ENCODE data around the gene NOS1.

Gene NOS1

DNA sequence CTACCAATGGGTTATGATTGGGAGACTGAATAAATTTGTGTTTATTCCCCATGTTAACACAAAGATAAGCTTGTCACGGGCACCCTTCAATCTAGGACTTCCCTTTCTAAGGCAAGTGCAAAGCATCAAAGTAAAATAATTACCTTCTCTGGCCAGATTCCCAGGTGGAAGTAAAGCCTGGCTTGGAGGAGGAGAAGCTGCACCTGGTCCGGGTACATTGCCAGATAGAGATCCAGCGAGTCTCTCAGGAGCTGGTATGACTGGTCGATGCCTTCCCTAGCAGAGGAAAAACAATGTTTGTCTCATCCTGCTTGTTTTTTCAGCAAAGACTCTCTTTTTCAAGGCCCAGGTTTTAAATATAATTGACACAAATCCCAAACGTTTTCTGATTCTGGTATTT, 196.1 kb downstream of the NOS1 start:
- no peak for DNase-seq

DNA sequence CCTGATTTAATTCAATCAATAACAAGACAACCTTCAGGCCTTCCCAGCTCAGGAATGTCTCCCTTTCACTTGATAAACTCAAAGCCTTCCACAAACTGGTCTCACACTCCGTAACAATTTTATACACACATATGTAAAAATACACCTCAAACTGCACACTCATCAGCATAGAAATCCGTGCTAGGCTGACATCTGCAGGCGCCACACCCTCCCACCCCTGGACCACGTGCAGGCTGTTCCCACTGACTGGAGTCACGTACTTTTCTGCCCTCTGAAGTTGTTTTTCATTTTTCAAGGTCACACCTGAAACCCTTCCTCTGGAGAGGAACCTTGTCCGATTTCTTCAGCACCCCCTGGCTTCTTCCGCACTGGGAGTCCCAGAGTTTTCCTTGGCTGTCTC, 198.8 kb downstream of the NOS1 start:
- DNase-seq, result no peak

DNA sequence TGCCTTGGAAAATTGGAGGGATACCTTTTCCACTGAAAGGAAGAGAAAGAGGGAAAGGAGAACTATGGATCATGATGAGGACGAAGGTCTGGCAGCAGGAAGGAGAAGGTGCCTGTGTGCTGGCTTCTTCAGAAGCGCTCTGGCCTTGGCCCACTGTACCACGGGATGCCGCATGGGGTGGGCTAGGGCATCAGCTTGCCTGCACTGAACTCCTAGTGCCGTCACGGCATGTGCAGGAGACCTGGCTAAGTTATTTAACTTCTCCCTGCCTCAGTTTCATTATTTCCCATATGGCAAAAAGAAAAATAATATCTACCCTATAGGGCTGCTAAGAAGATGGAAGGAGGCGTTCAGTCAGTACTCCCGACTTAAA, 199.3 kb downstream of the NOS1 start:
- DNase-seq, result no peak

DNA sequence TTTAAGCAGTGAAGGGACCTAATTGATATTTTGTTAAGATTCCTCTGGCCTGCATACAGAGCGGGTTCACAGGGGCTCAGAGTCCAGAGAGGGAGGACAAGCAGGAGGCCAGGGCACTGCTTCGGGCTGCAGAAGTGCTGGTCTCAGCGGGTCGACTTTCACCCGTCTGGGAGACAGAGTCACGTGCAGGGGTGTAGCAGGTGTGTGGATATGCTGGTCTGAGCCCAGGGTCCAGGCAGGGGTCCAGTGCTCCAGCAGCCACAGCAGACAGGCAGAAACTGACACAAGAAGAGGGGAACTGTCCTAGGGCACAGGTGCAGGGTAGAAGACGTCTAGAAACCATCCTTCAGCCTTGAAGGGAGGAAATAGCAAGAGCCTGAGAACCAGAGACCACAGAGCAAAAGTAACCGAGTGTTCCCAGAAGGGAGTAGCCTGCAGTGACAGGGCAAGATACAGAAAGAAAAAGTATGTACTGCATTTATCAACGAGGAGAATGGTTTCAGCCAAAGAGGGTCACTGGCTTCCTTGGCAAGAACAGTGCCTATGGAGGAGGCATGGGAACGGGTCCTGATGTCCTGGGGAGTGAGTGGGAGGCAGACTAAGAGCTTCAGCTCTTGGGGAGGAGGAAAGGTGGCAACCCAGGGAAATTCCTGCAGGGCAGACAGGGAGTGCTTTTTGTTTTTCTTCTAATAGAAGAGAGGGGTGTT, 199.8 kb downstream of the NOS1 start:
- no peak for DNase-seq

DNA sequence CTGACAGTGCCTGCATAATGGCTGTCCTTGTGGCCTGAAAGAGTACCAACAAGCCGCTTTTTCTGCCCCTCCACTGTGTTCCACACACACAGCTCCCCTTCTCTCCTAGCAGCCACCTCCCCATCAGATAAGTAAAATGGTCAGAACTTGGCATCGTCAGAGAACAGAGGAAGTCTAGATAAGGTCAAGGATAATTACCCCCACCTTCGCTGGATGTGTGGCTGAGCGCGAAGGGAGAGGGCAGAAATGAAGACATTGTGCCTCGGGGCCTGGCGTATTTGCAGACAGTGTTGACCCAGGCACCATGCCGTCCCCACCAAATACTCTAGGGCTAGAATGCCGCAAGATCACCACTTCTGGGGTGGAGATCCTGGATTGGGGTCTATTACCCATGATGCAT, 201.8 kb downstream of the NOS1 start:
- no peak for DNase-seq

DNA sequence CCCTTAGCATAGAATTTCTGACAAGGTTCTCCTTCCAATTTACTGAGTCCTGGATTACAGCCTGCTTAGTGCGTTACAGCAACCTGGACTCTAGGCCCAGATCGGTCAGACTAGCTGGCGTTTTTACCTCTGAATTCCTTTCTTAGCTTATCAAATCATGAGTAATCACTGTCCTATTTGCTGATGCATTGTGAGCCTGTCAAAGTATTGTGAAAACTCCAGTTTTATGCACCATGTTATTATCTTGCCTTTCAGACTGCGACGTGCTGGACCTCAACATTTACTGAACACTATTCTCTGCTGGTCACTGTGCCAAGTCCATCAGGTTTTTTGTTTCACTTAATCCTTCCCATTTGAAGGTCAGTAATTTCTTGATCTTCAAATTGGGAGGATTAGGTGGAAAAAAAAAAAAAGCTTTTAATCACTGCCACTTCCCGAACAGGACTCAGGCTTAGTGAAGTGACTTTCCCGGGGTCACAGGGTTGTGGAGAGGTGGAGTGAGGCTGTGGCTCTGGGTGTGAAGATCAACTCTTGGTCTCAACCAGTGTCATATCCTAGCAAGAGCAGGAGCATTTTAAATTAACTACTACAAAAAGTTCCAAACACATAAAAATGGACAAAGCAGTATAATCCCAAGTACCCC, 202.4 kb downstream of the NOS1 start:
- no peak for DNase-seq

Measured in GDM1 (cell line).